H1 (cell line): ENCODE results near the gene STK39. TPM values are rescaled to one million over a fixed set of nuclear protein-coding genes. Genes with fewer than 3 reads are reported as not detected.

Source experiments
- ASH2L ChIP-seq: fragments of 200-600, 300-600 bp; sonication (generic); IDR thresholded peaks from one replicate; pipeline ENCODE4 v1.7.1; 2017; ENCODE audit warnings: low read length
- JUN ChIP-seq: IDR thresholded peaks from 2 replicates; pipeline ENCODE4 v1.6.1; 2011; ENCODE audit warnings: low read depth, mild to moderate bottlenecking, improper control_type of control experiment, low read length
- KDM4A ChIP-seq: IDR thresholded peaks from one replicate; pipeline ENCODE4 v1.7.1; 2012; ENCODE audit warnings: low read depth, mild to moderate bottlenecking, moderate library complexity, low read length, inconsistent platforms; ENCODE audit not compliant: severe bottlenecking
- MAFK ChIP-seq: IDR thresholded peaks from 2 replicates; pipeline ENCODE4 v1.6.1; 2012; ENCODE audit warnings: low read depth, mild to moderate bottlenecking, improper control_type of control experiment, low read length
- NANOG ChIP-seq: IDR thresholded peaks from 2 replicates; pipeline ENCODE4 v1.6.1; 2011; ENCODE audit warnings: low read length, low read depth, mild to moderate bottlenecking, inconsistent platforms; ENCODE audit not compliant: insufficient read depth, poor library complexity, severe bottlenecking
- RNF2 ChIP-seq: fragments of 200-900, 300-1000 bp; sonication (generic); IDR thresholded peaks from 2 replicates; pipeline ENCODE4 v1.7.1; 2016; ENCODE audit warnings: borderline replicate concordance, low read depth, mild to moderate bottlenecking, antibody characterized with exemption, low read length; ENCODE audit not compliant: poor library complexity, severe bottlenecking; ENCODE audit errors: missing control alignments
- RXRA ChIP-seq: IDR thresholded peaks from 2 replicates; pipeline ENCODE4 v1.6.1; 2011; ENCODE audit warnings: low read depth, mild to moderate bottlenecking, low read length, moderate library complexity; ENCODE audit not compliant: insufficient read depth
- polyA plus RNA-seq, 7 experiments: library from polyadenylated mRNA; depleted of rRNA in 3 of 7; stranded (reverse) in 5 of 7; unstranded in 2 of 7; fragments of >200 nt in 5 of 7; fragments of 200-250 nt in 2 of 7; gene quantifications; 1 replicate in 5 of 7; 2 replicates in 1 of 7; 4 replicates in 1 of 7; pipeline versions ENCODE4 v1.2.1 to v1.2.3, GENCODE V29; 2011 to 2013; ENCODE audit warnings: missing spikeins in 2 of 7, mixed read lengths in 2 of 7
- total RNA-seq: library from RNA; stranded (reverse); fragmentation: NEBNext Ultra II Directional; extraction: Animal tissue kit (Norgen Biotek cat#: 25700); gene quantifications from 2 replicates; pipeline ENCODE4 v1.2.1, GENCODE V29; 2021

Gene STK39
- total and polyA plus RNA-seq, 2 of the 8 experiments (the other 6 are each of a cell fraction or from before 2014, with no cell fraction given): 13.7 to 23.8 TPM

DNA sequence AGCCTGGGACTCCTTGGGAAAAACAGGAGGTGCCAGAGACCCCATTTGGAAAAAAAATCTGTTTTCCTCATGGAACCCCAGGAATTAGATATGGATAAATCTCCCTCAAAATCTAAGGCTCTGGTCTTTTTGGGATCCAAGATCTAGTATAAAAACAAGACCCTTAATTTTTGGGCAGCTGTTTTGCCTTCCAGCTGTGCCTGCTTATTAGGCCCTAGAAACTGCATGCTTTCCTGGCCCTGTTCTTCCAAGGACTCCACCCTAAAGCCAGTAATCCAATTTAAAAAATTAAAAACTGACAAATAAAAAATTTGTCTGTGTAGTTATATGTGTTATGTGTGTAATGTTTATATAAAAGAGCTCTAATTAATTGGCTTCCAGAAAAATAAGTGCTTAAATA lies 274.6 kb downstream of the STK39 start (continued):
- TF ChIP-seq KDM4A: no peak
- no peak for TF ChIP-seq RXRA
- no peak for TF ChIP-seq ASH2L
- no peak for TF ChIP-seq NANOG
- no peak for TF ChIP-seq RNF2
- no peak for TF ChIP-seq JUN
- no peak for TF ChIP-seq MAFK
